HG03196 (cell line): ENCODE results near the gene ANKFN1.
"Not testable (repeated sequence)": the region's sequence is repeated elsewhere in the genome, so short reads cannot be mapped to it uniquely, and the experiment has no call there.

Experiments
- ATAC-seq: cut with Tn5 transposase; IDR thresholded peaks from one replicate; pipeline ENCODE4 v1.9.1; 2021; ENCODE audit not compliant: unreplicated experiment

The ANKFN1 gene

DNA sequence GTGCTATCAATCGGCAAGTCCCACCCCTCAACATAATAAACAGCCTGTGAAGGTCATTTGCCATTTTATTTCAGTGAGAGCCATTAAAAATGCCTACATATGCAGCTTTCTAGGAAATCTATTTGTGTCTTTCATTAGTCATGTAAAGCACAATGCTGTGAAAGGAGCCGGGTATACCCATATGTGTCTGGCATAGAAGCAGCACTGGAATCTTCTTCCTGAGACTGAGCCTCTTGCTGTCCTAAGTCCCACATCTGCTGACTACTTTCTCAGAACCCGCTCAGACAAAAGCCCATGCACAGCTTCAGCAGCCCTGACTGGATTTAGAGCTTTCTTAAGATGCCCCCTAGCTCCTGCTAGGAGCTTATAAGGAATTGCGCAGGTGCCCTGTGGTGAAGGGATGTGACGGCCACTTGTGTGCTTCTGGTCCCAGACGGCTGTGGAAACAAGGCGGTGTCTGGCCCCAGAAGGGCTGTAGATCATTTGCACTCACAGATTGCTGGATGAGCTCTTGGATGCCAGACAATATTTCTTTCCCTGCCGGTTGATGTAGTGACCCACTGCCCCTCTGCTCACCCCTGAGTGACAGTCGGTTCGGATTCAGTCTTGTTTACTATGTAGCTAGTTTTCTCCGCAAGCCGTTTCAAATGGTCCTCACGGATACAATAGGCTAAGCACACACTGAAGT lies 172.2 kb downstream of the ANKFN1 start:
- ATAC-seq, result no peak

DNA sequence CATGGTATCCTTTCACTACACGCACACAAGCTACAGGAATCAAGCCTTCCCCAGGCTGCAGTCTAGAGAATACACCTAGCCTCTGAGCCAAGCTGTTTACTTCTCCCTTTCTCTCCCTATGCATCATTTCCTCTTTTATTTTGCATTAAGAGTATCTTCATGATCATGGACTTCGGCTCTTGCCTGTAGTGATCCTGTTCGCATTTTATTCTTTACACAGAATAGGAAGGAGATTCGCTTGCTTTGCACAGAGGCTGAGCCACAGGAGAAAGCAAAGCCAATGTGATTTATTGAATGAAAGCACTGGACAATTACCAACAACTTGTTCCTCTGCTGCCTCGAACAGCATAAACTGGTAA lies 172.7 kb downstream of the ANKFN1 start:
- no peak for ATAC-seq

DNA sequence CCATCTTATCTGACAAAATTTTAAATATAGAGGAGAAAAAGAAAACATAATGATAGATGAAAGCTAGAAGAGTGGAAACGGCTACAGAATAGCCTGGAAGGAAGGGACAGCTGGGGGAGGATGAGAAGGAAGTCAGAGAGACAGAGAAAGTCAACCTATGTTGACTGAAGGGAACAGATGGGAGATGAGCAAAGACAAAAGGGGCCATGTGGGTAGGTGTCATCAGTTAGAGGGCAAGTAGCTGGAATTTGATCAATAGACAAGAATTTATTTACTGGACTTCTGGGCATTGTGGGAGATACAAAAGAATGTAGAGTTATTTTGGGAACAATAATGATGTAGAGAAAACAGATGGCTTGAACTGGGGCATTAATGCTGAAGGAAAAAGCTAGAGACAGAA lies 194.4 kb downstream of the ANKFN1 start:
- ATAC-seq, result no peak

DNA sequence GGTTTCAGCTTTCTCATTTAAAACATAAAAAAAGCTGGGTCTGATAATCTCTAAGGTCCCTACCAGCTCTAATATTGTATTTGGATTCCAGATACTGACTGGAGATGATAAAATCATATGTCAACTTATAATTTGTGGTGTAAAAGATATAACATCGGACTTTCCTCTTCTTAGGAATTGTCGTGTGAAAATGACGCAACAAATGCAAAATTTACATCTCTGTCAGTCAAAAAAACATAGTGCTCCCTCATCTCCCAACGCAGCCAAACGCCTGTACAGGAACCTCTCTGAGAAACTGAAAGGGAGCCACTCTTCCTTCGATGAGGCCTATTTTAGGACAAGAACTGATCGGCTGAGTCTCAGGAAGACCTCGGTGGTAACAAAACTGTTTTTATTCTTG lies 197.3 kb downstream of the ANKFN1 start:
- ATAC-seq, result no peak

DNA sequence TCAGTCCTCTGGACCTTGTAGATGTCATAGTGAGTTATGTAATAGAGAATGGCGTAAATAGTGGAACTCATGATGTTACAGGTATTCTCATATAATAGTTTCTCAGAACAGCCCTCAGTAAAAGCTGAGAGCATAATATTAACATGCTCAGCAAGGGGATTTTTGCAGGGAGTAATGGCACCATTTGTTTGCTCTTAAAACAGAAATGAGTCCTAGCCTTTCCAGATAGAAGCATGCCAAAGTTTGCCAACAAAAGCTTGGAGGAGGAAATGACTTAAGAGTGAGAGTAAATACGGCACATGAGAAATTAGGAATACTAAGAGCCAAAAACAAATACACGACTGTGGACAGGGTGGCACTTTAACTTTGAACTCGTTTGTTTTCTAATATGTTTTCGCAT lies 198.4 kb downstream of the ANKFN1 start:
- ATAC-seq, result no peak

DNA sequence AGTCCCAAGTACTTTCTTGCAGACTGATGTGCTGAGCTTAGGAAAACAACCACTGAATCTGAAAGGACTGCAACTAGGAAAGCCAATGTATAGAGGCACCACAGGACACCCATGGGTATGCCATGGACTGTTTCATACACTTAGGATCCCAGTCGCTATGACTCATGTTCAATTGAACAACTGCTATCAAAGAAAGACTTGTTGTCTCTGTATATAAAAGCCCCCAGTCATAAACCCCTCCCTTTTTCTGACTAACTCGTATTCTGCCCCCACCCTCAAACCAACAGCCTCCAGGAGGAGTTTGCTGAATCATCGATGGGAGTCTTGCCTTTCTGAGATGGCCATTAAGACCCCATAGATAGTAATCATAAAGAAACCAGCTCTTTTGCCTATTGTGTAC lies 205.4 kb downstream of the ANKFN1 start:
- no peak for ATAC-seq

DNA sequence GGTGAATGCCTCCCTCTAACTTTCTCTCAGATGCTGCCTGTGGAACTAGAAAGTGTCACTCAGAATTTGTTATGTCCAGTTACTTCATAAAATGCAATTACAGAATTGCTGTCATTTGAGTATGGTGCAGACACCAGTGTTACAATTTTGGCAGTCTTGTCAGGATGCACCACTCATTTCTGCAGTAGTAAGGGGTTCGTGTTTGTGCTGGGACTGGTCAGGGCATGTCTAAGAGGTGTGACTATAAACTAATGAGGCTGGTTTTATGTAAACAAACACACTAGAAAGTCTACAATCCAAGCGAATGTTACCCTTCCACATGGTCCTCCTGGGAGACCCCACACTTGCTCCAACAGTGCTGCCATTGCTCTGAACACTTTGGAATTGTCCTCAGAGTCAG lies 206.2 kb downstream of the ANKFN1 start:
- ATAC-seq, result no peak

DNA sequence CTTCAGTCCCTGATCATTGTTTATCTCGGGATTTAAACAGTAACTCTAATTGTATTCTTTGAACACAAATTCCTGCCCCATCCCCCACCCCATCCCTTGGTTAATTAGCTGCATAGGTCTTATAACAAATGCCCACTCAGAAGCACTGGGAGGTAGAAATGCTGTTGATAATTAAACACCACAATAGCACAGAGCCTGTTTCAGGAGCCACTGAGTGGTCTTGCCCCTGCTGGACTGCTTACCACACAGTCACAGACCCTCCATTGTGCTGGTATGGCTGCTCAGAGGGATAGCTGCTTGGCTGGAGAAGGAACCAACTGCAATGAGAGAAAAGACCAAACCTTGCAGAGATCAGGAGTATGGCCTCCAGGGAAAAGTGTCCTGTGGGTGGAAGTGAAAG lies 214.1 kb downstream of the ANKFN1 start:
- ATAC-seq, result no peak

DNA sequence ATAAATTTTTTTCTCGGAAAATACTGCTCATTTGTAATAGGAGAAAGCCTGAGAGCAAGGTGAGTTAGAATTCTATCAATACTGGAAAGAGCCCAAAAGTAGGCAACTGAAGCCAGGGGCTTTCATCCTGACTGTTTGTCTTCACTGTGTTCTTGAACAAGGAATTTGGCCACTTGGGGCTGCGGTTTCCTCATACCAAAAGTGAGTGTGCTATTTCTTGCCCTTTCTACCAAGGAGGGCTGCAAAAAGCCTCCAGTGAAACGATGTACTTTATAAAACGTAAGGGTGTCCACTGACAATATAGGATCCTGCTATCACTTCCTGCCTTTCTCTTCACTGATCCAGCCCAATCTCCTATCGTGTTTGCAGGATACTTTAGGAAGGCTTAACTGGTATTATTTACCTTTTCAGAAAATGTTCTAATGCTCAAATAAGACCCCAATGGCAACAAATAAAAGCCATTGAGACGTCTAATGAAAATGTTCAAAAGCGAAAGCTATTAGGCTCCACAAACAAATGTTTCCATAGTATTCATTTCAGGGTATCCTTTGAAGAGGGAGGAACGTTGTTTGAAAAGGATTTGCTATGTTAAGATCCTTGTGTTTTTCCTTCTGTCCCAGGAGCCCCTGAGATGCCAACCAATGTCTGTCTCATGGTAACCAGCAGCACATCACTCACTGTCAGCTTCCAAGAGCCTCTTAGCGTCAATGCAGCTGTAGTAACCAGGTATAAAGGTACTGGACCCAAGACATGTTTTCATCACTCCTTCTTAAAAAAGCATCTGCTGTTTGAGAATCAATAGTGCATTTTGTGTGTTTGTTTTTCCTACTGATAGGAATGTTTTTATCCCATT lies 220.9 kb downstream of the ANKFN1 start:
- no peak for ATAC-seq

DNA sequence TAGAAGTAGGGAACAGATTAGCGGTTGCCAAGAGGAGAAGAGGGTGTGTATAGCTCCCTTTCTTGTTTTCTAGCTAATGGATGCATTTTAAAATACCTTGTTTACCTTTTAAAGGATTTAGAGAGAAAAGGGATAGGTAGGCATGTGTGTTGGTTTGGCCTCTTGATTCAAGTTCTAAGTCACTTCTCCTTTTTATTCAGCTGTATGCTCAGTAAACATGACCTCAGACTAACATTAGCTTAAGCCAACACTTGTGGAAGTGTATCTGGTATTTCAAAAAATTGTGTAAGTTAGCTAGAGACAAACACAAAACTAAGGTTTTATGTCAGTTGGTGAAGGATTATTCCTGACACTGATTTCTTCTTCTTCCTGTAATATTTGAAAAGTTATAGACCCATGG lies 236.1 kb downstream of the ANKFN1 start:
- no peak for ATAC-seq

DNA sequence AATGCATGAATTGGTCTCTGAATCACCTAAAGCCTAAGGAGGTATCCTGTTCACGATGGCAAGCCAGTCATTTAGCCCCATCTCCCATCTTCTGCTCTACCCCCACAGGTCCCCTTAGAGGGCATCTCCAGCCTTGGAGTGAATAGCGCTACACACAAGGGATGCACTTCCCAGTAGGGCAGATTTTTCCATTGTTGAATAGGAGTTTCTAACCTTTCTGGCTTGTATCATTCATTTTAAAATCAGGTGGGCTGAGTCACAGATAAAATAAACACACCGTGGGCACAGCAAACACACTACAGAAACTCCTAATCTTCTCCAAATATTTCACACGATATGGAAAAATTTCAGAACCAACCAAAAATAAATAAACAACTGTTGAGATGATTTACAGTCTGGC lies 239.0 kb downstream of the ANKFN1 start:
- no peak for ATAC-seq

DNA sequence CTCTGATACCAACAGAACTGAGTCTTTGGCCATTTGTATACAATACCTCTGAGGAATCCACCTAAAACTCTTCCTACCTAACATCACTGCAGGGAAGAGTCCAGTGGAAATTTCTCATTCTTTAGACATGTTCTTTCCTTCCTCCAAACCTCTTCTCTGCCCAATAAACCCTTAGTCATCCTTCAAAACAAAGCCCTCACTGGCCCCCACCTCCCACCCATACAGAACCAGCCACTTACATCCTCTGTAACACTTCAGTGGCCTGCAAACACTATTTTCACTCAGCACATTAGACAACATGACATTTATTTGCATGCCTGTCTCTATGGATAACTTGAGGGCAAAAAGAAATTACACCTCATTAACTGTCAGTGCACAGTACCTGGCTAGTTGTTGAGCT lies 239.9 kb downstream of the ANKFN1 start:
- ATAC-seq, result no peak

DNA sequence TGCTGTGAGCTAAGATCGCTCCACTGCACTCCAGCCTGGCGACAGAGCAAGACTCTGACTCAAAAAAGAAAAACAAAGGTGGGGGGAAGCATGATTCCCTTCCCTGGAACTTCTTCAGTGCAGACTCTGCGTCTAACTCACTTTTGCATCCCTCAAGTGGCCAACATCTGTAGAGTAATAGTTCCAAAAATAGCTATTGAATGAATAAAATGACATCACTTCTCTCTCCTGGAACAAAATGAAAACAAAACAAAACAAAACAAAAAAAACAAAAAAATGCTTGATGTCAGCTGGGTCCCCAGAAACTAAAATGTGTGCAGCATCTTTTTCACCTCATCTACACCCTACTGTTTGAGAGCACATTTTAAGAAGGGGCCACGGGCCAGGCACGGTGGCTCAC lies 242.5 kb downstream of the ANKFN1 start:
- no peak for ATAC-seq

DNA sequence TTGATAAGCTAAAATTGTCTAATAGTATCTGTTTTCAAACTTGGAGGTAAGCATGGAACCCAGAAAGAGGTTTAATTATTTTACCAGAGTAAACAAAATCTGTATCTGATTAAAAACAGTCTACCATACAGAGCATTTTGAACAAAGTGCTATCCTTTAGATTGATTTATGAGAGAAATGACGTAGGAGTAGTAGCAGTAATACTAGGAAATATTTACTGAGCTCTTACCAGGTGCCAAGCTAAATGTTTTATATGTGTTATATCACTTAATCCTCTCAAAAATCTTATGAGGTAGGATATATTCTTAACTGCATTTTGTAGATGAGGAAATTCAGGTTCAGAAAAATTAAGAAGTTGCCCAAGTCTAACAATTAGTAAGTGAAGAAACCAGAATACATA lies 253.8 kb downstream of the ANKFN1 start:
- no peak for ATAC-seq

DNA sequence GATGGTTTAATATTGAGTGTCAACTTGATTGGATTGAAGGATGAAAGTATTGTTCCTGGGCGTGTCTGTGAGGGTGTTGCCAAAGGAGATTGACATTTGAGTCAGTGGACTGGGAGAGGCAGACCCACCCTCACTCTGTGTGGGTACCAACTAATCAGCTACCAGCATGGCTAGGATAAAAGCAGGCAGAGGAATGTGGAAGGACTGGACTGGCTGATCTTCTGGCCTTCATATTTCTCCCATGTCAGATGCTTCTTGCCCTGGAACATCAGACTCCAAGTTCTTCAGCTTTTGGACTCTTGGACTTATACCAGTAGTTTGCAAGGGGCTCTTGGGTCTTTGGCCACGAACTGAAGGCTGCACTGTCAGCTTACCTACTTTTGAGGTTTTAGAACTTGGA lies 259.1 kb downstream of the ANKFN1 start:
- not testable (repeated sequence) for ATAC-seq

DNA sequence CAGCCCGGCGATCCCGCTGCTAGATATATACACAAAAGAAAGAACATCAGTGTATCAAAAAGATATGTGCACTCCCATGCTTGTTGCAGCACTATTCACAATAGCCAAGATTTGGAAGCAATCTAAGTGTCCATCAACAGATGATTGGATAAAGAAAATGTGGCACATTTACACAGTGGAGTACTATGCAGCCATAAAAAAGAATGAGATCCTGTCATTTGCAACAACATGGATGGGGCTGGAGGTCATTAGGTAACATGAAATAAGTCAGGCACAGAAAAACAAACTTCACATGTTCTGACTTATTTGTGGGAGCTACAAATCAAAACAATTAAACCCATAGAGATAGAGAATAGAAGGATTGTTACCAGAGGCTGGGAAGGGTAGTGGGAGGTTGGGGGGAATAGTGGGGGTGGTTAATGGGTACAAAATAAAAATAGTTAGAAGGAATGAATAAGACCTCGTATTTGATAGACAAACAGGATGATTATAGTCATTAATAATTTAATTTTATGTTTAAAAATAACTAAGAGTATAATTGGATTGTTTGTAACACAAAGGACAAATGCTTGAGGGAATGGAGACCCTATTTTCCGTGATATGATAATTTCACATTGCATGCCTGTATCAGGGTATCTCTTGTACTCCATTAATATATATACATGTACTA lies 263.5 kb downstream of the ANKFN1 start:
- ATAC-seq, result no peak

DNA sequence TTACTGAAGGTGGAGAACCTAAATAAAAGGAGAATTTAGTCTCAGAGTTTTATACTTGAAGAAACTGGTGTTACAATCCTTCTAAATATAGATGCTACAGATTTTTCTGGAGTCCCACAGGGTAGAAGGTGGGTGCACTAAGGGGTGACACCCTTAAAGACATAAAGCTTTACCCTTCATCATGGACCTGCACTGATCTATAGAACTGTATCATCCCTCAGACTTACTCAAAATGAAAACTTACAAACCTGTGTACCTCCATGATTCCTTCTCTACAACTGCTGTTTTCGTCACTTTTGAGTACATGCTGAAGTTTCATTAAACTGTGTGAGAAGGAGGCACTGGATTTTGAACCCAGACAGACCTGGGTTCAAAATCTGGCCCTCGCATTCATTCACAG lies 270.7 kb downstream of the ANKFN1 start:
- no peak for ATAC-seq

DNA sequence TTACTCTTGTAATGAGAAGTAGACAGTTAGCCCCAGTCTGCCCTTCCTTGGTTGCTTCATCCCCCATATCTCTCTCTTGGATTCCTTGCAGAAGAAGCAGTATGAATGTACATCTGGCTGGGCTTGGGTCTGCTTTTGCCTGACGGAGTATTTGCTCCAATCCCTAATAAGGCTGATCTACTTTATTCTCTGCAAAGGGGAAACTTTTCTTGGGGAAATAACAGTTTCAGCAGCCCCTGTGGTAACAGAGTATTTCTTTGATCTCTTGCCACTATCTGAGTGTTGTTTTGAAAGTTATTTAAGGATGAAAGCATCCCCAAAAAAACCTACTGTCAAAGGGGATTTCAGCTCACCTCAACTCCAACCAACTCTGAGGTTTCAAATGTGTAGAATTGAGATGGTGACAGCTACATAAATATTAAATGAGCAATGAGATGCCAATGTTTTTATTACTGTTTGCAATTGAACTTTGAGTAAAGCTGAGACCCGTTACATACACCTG lies 271.3 kb downstream of the ANKFN1 start:
- no peak for ATAC-seq

DNA sequence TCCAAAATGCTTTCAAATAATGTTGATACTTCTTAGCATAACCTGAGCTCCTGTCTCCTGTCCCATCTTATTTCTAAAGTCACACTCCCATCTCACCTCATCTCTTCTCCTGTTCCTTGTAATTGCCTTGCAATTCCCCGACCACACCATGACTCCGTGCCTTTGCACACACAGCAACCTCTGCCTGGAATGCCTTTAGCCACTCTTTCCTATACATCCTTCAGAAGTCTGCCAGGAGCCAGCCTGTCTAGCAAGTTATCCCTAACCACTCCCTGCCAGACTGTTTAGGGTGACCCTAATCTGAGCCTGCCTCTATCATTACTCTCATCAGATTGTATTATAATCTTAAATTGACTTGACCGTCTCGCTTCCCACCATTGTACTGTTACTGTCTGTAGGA lies 272.2 kb downstream of the ANKFN1 start:
- ATAC-seq, result no peak

DNA sequence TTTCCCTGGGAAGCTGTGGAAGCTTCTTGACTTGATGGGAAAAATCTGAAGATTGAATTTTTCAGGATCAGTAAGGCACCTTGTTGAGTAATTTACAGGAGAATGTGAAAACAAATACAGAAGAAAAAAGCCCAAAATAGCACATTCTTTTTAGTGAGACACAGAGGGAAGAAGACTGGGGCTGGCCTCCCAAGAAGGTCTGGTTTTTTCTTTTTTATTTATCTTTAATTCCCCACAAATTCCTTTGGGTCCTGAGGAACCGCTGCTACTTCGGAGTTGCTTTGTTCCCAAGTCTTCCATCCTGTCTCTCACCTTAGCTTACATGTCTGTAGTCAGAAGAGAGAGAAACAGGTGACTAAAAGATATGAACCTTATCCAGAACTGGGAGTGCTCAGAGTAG lies 273.6 kb downstream of the ANKFN1 start:
- ATAC-seq, result no peak

DNA sequence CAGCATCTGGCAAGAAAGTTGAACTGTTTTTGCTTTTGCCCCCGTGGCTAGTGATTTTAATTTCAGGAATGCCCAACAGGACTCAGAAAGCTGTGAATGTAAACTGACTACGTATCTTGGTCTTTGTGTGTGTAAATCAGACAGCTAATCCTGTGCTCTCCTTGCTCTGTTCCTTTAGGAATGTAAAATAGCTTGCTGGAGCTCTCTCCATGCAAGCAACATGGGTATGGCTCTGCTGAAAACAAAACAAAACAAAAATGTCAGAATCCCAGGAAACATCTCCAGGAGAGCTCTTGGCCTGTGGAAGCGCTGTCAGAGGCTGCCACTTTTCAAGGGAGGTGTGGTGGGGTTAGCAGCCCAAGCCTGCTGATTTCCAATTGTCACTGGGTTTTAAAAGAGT lies 278.5 kb downstream of the ANKFN1 start:
- no peak for ATAC-seq

DNA sequence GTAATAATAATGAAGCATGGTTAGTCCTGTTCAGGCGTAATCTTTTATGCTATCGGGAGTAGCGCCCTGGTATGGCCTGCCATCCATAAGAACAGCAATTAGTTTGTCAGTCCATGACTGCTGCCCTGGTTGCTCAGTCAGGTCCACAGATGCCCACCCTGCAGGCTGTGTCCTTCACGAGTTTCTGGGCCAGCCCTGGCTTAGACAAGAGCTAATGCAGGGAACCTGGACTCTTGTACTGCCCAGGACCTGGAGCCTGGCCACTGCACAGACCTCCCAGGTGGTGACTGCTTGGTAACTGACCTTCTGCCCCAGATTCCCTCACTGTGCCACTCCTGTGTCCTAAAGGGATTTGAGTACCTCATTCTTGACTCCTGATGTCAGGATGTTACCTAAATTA lies 279.2 kb downstream of the ANKFN1 start:
- ATAC-seq, result no peak
